ENCODE results near the gene KMT2B.

Gene KMT2B

DNA sequence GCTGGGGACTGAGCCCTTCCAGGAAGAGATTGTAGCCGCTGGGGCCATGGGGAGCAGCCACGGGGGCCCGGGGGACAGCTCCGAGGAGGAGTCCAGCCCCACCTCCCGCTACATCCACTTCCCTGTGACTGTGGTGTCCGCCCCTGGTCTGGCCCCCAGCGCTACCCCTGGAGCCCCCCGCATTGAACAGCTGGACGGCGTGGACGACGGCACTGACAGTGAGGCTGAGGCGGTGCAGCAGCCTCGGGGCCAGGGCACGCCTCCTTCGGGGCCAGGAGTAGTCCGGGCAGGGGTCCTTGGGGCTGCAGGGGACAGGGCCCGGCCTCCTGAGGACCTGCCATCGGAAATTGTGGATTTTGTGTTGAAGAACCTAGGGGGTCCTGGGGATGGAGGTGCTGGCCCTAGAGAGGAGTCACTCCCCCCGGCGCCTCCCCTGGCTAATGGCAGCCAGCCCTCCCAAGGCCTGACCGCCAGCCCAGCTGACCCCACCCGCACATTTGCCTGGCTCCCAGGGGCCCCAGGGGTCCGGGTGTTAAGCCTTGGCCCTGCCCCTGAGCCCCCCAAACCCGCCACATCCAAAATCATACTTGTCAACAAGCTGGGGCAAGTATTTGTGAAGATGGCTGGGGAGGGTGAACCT, 14.9 kb downstream of the KMT2B start:
- TF ChIP-seq CTCF (IDR thresholded peaks at IDR 0.05; ENCODE audit: extremely low read depth, insufficient read depth, missing control alignments): no peak
- in situ Hi-C loops (cut with MboI; ENCODE audit: low pct_unique_long_range_greater_than_20kb, low sequenced_read_pairs, unreplicated experiment): no loop called here

DNA sequence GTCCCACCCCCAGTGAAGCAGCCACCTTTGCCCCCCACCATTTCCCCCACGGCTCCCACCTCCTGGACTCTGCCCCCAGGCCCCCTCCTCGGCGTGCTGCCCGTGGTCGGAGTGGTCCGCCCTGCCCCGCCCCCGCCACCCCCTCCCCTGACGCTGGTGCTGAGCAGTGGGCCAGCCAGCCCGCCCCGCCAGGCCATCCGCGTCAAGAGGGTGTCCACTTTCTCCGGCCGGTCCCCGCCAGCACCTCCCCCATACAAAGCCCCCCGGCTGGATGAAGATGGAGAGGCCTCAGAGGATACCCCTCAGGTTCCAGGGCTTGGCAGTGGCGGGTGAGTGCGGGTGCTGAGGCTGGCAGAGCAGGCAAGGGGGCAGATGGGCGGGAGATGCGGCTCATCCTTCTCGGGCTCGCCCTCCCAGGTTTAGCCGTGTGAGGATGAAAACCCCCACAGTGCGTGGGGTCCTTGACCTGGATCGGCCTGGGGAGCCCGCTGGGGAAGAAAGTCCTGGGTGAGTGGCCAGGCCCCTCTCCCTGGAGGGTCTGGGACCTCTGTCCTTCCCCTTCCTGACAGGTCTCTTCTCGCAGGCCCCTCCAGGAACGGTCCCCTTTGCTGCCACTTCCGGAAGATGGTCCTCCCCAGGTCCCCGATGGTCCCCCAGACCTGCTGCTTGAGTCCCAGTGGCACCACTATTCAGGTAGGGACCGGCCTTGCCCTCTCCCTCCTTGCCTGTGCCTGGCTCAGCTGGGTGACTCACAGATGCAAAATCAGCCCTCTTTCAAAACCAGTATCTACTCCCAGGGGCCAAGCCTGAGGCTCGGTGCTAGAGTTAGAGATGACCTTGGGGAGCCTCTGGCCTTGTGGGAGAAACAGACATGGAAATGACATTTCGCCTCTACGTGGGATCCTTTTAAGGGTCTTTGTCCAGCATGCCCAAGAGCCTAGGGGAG, 15.7 kb downstream of the KMT2B start:
- peak; percentile 23 for DNase-seq (ENCODE audit: low spot score)
- in situ Hi-C loops (cut with MboI; ENCODE audit: low pct_unique_long_range_greater_than_20kb, low sequenced_read_pairs, unreplicated experiment): no loop called here

More for the DNA sequence above, 14.9 kb downstream of the KMT2B start:
- DNase-seq (ENCODE audit: low spot score): peak; percentile 17

DNA sequence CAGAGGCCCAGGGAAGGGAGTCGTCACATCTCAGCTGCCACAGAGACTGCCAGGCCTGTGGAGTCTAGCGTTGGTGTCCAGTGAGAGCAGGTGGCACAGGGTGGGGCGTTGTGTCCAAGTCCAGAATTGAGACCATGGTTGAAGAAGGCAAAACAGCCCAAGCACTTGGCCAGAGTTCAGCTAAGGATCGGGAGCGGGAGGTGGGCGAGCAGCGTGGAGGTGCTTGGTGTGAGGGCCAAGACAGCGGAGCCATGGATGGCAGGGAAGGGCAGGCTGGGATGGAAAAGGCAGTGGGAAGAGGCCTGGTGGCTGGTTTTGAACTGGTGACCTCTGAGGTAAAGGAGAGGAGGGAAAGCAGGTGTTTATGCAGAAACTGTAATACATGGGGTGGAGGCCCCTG, 16.5 kb downstream of the KMT2B start:
- DNase-seq (ENCODE audit: low spot score): peak; percentile 16
- in situ Hi-C loops (cut with MboI; ENCODE audit: low pct_unique_long_range_greater_than_20kb, low sequenced_read_pairs, unreplicated experiment): no loop called here
- no peak for TF ChIP-seq CTCF (IDR thresholded peaks at IDR 0.05; ENCODE audit: extremely low read depth, insufficient read depth, missing control alignments)

More for the DNA sequence above, 15.7 kb downstream of the KMT2B start:
- TF ChIP-seq CTCF (IDR thresholded peaks at IDR 0.05; ENCODE audit: extremely low read depth, insufficient read depth, missing control alignments): no peak

- in situ Hi-C loops (cut with MboI; ENCODE audit: low pct_unique_long_range_greater_than_20kb, low sequenced_read_pairs, unreplicated experiment): no loop called here
- peak; percentile 15 for DNase-seq (ENCODE audit: low spot score)
- TF ChIP-seq CTCF (IDR thresholded peaks at IDR 0.05; ENCODE audit: extremely low read depth, insufficient read depth, missing control alignments): no peak
Observed at GRCh38 chr19:35734889-35735288, 17.1 kb downstream of the KMT2B start.

DNA sequence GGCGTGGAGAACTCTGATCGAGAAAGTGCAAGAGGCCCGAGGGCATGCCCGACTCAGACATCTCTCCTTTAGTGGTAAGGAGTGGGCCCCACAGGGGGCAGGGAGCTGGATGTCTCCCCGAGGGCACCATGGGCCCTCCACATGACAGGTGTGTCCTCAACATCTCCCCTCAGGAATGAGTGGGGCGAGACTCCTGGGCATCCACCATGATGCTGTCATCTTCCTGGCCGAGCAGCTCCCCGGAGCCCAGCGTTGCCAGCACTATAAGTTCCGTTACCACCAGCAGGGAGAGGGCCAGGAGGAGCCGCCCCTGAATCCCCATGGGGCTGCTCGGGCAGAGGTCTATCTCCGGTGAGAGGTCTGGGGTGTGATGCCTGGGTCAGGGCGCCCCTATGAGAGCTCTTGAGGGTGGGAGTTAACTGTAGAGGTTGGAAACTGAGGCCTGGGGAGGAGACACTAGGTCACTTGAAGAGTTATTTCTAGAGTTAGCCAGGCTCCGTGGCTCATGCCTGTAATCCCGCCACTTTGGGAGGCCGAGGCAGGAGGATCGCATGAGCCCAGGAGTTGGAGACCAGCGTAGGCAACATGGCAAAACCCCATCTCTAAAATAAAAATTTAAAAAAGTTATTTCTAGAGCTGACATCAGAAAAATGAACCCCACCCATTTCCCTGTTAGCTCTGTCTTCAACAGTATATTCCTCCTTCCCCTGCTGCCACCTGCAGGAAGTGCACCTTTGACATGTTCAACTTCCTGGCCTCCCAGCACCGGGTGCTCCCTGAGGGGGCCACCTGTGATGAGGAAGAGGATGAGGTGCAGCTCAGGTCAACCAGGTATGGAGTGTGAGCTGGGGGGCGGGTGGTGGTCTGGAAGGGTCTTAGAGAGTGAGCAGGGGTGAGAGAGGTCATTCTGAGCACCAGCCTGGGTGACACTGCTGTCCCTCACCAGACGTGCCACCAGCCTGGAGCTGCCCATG, 19.4 kb downstream of the KMT2B start:
- peak; percentile 31 for DNase-seq (ENCODE audit: low spot score)
- in situ Hi-C loops (cut with MboI; ENCODE audit: low pct_unique_long_range_greater_than_20kb, low sequenced_read_pairs, unreplicated experiment): no loop called here
- TF ChIP-seq CTCF (IDR thresholded peaks at IDR 0.05; ENCODE audit: extremely low read depth, insufficient read depth, missing control alignments): peak; percentile 34
